Breast epithelium (tissue), 3 donors: ENCODE data around the gene MAPT.

ENCODE experiments used
- POLR2A ChIP-seq: fragments of 450-650 bp; IDR thresholded peaks from one replicate; pipeline ENCODE4 v1.6.1; 2016; ENCODE audit warnings: antibody characterized with exemption, mild to moderate bottlenecking, moderate library complexity
- TF ChIP-seq, protein P1 (sequence below), 3 donors: fragments of 450-650 bp; IDR thresholded peaks; one replicate each; pipeline ENCODE4 v1.5.1; 2016 to 2017; ENCODE audit warnings: antibody characterized with exemption in 3 of 3, mild to moderate bottlenecking in 3 of 3, moderate library complexity in 3 of 3

DNA sequence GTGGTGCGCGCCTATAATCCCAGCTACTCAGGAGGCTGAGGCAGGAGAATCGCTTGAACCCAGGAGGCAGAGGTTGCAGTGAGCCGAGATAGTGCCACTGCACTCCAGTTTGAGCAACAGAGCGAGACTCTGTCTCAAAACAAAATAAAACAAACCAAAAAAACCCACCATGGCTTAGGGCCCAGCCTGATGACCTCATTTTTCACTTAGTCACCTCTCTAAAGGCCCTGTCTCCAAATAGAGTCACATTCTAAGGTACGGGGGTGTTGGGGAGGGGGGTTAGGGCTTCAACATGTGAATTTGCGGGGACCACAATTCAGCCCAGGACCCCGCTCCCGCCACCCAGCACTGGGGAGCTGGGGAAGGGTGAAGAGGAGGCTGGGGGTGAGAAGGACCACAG is 103.3 kb downstream of the MAPT start:
- TF ChIP-seq, protein P1, sequence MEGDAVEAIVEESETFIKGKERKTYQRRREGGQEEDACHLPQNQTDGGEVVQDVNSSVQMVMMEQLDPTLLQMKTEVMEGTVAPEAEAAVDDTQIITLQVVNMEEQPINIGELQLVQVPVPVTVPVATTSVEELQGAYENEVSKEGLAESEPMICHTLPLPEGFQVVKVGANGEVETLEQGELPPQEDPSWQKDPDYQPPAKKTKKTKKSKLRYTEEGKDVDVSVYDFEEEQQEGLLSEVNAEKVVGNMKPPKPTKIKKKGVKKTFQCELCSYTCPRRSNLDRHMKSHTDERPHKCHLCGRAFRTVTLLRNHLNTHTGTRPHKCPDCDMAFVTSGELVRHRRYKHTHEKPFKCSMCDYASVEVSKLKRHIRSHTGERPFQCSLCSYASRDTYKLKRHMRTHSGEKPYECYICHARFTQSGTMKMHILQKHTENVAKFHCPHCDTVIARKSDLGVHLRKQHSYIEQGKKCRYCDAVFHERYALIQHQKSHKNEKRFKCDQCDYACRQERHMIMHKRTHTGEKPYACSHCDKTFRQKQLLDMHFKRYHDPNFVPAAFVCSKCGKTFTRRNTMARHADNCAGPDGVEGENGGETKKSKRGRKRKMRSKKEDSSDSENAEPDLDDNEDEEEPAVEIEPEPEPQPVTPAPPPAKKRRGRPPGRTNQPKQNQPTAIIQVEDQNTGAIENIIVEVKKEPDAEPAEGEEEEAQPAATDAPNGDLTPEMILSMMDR (IDR thresholded peaks at IDR 0.05), result no peak
- no peak for TF ChIP-seq POLR2A
